ENCODE data around the gene AADAC. TPM values are rescaled to one million over a fixed set of nuclear protein-coding genes. Genes with fewer than 3 reads are reported as not detected.

Gene AADAC, protein sequence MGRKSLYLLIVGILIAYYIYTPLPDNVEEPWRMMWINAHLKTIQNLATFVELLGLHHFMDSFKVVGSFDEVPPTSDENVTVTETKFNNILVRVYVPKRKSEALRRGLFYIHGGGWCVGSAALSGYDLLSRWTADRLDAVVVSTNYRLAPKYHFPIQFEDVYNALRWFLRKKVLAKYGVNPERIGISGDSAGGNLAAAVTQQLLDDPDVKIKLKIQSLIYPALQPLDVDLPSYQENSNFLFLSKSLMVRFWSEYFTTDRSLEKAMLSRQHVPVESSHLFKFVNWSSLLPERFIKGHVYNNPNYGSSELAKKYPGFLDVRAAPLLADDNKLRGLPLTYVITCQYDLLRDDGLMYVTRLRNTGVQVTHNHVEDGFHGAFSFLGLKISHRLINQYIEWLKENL
- total RNA-seq = not detected in 2 replicates

GRCh38 chr3:151813799-151814198 lies at the start of gene AADAC:
AADAC (plus strand) TSS chr3:151814116; CDS start chr3:151814163, 47 bp downstream.

GRCh38 chr3:151873398-151873797 lies 59.5 kb downstream of the AADAC start, which contains the start of gene SUCNR1:
SUCNR1 (plus strand) TSS chr3:151873643; CDS start chr3:151879893, 6,250 bp downstream.

Other genes with a start within 250 kb of the AADAC start
- gene AADACL2, start 80.2 kb upstream of the AADAC start, total RNA-seq = not detected in 2 replicates
- not detected in 2 replicates for gene SUCNR1, start 59.5 kb downstream of the AADAC start, total RNA-seq

Data from bronchus fibroblast of lung (primary cell).